HUES48 (cell line): ENCODE data around the gene MAP3K7CL.

Source experiments
- H3K27ac ChIP-seq: one replicate; pipeline ENCODE4 v1.7.0; 2013; ENCODE audit warnings: low read depth, low read length, inconsistent platforms
- H3K27me3 ChIP-seq: 2 replicates; pipeline ENCODE4 v1.6.1; 2013; ENCODE audit warnings: mild to moderate bottlenecking, low read length; ENCODE audit not compliant: control insufficient read depth, insufficient read depth
- H3K36me3 ChIP-seq: 2 replicates; pipeline ENCODE4 v1.6.1; 2013; ENCODE audit warnings: low read length; ENCODE audit not compliant: control insufficient read depth, insufficient read depth
- H3K4me1 ChIP-seq: 2 replicates; pipeline ENCODE4 v1.6.1; 2013; ENCODE audit warnings: mild to moderate bottlenecking, low read length; ENCODE audit not compliant: control insufficient read depth, insufficient read depth
- H3K4me3 ChIP-seq: 2 replicates; pipeline ENCODE4 v1.5.1; 2013; ENCODE audit warnings: mild to moderate bottlenecking, low read depth, low read length
- H3K9ac ChIP-seq: 2 replicates; pipeline ENCODE4 v1.6.1; 2013; ENCODE audit warnings: mild to moderate bottlenecking, low read depth, low read length, moderate library complexity
- H3K9me3 ChIP-seq: 2 replicates; pipeline ENCODE4 v1.6.1; 2013; ENCODE audit warnings: low read length; ENCODE audit not compliant: control insufficient read depth, insufficient read depth

MAP3K7CL gene

GRCh38 chr21:29168891-29169315 lies 38.5 kb downstream of the MAP3K7CL start:
- H3K9ac ChIP-seq: no peak overlapping the region
- no peaks in the 10 kb centered on the region for H3K27me3 ChIP-seq
- no peaks in the 10 kb centered on the region for H3K36me3 ChIP-seq
- H3K9me3 ChIP-seq: no peaks in the 10 kb centered on the region
- H3K4me1 ChIP-seq: no peaks in the 10 kb centered on the region
- H3K27ac ChIP-seq: no peak overlapping the region
- H3K4me3 ChIP-seq: no peak overlapping the region

- Histone ChIP-seq H3K9ac (no peak overlapping the region), H3K9me3 (no peaks in the 10 kb centered on the region), H3K36me3 (no peaks in the 10 kb centered on the region), H3K4me1 (no peaks in the 10 kb centered on the region), H3K27me3 (no peaks in the 10 kb centered on the region), H3K27ac (no peak overlapping the region), H3K4me3 (no peak overlapping the region)
Measured at GRCh38 chr21:29170944-29171343, 40.5 kb downstream of the MAP3K7CL start.

- Histone ChIP-seq H3K9me3 (no peaks in the 10 kb centered on the region), H3K4me1 (no peaks in the 10 kb centered on the region), H3K27me3 (no peaks in the 10 kb centered on the region)
Measured at GRCh38 chr21:29172282-29172681, 41.8 kb downstream of the MAP3K7CL start.

GRCh38 chr21:29174607-29175013 lies 44.2 kb downstream of the MAP3K7CL start:
- Histone ChIP-seq H3K36me3 (no peaks in the 10 kb centered on the region), H3K9me3 (no peaks in the 10 kb centered on the region), H3K27me3 (no peaks in the 10 kb centered on the region), H3K4me3 (no peak overlapping the region), H3K27ac (no peak overlapping the region), H3K4me1 (no peaks in the 10 kb centered on the region), H3K9ac (no peak overlapping the region)

More at GRCh38 chr21:29172282-29172681, 41.8 kb downstream of the MAP3K7CL start:
- Histone ChIP-seq H3K9ac (no peak overlapping the region), H3K36me3 (no peaks in the 10 kb centered on the region), H3K27ac (no peak overlapping the region), H3K4me3 (no peak overlapping the region)

DNA sequence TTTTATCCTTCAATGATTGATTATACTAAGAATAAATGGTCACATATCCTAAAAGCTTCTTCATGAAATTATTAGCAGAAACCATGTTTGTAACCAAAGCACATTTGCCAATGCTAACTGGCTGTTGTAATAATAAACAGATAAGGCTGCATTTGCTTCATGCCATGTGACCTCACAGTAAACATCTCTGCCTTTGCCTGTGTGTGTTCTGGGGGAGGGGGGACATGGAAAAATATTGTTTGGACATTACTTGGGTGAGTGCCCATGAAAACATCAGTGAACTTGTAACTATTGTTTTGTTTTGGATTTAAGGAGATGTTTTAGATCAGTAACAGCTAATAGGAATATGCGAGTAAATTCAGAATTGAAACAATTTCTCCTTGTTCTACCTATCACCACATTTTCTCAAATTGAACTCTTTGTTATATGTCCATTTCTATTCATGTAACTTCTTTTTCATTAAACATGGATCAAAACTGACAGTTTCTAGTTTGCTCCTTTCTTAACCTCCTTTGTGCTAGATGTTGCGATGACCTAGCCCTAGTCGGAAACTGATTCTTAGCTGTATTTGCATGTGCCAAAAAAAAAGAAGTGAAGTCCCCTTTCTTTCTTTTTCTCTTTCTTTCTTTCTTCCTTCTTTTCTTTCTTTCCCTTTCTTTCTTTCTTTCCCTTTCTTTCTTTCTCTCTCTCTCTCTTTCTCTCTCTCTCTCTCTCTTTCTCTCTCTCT lies 45.1 kb downstream of the MAP3K7CL start:
- H3K27me3 ChIP-seq: no peaks in the 10 kb centered on the region
- H3K36me3 ChIP-seq: no peaks in the 10 kb centered on the region
- no peak overlapping the region for H3K4me3 ChIP-seq
- no peak overlapping the region for H3K9ac ChIP-seq
- no peaks in the 10 kb centered on the region for H3K9me3 ChIP-seq
- H3K27ac ChIP-seq: no peak overlapping the region
- no peaks in the 10 kb centered on the region for H3K4me1 ChIP-seq

DNA sequence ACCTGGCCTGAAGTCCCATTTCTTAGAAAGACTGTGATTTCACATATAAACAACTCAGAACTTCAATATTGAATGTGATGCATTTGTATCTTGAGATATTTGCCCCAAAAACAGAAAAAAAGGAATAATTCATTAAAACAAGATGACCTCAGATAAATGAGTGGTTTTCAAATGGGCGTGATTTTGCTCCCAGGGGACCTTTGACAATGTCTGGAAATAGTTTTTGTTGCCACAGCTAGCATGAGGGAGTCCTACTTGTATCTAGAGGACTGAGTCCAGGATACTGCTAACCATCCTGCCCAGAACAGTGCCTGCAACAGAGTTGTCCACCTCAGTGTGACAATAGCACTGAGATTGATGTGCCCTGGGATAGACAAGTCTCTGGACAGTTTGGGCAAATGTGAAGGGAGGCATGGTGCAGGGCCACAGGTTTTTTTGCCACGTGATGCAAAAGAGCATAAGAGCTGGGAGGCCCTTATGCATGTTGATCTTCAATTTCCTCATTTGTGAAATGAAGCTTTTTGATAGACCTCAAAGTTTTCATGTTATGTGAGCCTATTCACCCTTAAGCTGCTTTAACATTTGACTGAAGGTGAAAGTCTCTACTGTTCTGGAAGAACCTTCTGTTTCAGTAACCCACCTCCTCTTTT lies 46.2 kb downstream of the MAP3K7CL start:
- no peaks in the 10 kb centered on the region for H3K36me3 ChIP-seq
- no peak overlapping the region for H3K4me3 ChIP-seq
- H3K9me3 ChIP-seq: no peaks in the 10 kb centered on the region
- no peak overlapping the region for H3K27ac ChIP-seq
- no peaks in the 10 kb centered on the region for H3K27me3 ChIP-seq
- H3K9ac ChIP-seq: no peak overlapping the region
- no peaks in the 10 kb centered on the region for H3K4me1 ChIP-seq

GRCh38 chr21:29177800-29178199 lies 47.4 kb downstream of the MAP3K7CL start:
- no peaks in the 10 kb centered on the region for H3K4me1 ChIP-seq
- no peaks in the 10 kb centered on the region for H3K36me3 ChIP-seq

DNA sequence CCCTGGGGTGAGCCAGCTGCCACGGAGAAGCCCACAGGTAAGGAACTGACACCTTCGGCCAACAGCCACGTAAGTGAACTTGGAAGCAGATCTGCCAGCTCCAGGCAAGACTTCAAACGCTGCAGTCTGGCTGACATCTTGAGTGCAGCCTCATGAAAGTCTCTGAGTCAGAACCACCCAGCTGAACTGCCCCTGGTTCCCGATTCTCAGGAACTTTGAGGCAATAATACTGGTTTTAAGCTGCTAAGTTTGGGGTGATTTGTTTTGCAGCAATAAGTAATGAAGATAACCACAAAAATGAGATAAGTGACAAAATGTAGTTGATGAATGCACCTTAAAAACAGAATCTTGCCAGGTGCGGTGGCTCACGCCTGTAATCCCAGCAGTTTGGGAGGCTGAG lies 48.5 kb downstream of the MAP3K7CL start:
- H3K27ac ChIP-seq: no peak overlapping the region
- H3K9ac ChIP-seq: no peak overlapping the region
- no peaks in the 10 kb centered on the region for H3K36me3 ChIP-seq
- no peaks in the 10 kb centered on the region for H3K9me3 ChIP-seq
- H3K4me3 ChIP-seq: no peak overlapping the region
- no peaks in the 10 kb centered on the region for H3K4me1 ChIP-seq
- no peaks in the 10 kb centered on the region for H3K27me3 ChIP-seq

More at GRCh38 chr21:29177800-29178199, 47.4 kb downstream of the MAP3K7CL start:
- no peak overlapping the region for H3K4me3 ChIP-seq
- no peaks in the 10 kb centered on the region for H3K27me3 ChIP-seq
- H3K27ac ChIP-seq: no peak overlapping the region
- no peaks in the 10 kb centered on the region for H3K9me3 ChIP-seq
- no peak overlapping the region for H3K9ac ChIP-seq

GRCh38 chr21:29179503-29179902 lies 49.1 kb downstream of the MAP3K7CL start:
- Histone ChIP-seq H3K9ac (no peak overlapping the region), H3K27me3 (no peaks in the 10 kb centered on the region), H3K36me3 (no peaks in the 10 kb centered on the region), H3K4me1 (no peaks in the 10 kb centered on the region; the same call in 1 of the 2 replicates), H3K4me3 (no peak overlapping the region), H3K27ac (no peak overlapping the region), H3K9me3 (no peaks in the 10 kb centered on the region)

GRCh38 chr21:29181799-29182470 lies 51.5 kb downstream of the MAP3K7CL start:
- Histone ChIP-seq H3K9me3 (no peaks in the 10 kb centered on the region), H3K27me3 (no peaks in the 10 kb centered on the region), H3K4me1 (no peaks in the 10 kb centered on the region; the same call in 1 of the 2 replicates), H3K36me3 (no peaks in the 10 kb centered on the region), H3K4me3 (no peak overlapping the region), H3K27ac (no peak overlapping the region), H3K9ac (no peak overlapping the region)

DNA sequence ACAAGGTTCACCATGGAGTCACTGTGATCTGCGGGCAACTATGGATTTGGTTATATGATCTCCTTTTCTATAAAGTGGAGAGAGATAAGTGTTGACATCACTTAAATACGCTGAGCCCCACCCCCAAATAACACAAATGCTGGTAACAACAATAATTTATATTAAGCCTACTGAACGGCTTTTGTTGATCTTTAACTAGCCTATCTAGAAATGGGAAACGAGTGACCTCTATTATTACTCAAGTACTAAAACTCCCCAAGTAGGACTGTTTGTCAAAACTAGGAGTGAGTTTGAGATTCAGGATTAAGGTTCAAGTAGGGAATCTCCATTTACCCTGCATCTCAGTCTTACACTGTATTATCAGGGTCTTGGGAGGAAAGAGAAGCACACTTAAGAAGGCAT lies 52.2 kb downstream of the MAP3K7CL start:
- Histone ChIP-seq H3K27ac (no peak overlapping the region), H3K27me3 (no peaks in the 10 kb centered on the region), H3K9me3 (no peaks in the 10 kb centered on the region), H3K4me1 (no peaks in the 10 kb centered on the region; the same call in 1 of the 2 replicates), H3K36me3 (no peaks in the 10 kb centered on the region), H3K9ac (no peak overlapping the region), H3K4me3 (no peak overlapping the region)
